Stimulated activated naive CD4-positive, alpha-beta T cell (primary cell): ENCODE results near the gene UQCC5.
"Not testable (repeated sequence)": the region's sequence is repeated elsewhere in the genome, so short reads cannot be mapped to it uniquely, and the experiment has no call there.

ENCODE experiments used
- DNase-seq, 6 experiments: peaks; one replicate each; lab custom pipeline; 2025; lab: John Stamatoyannopoulos, UW

Gene UQCC5

GRCh38 chr3:52523386-52524257 lies 12.8 kb upstream of the UQCC5 start:
- DNase-seq, result no peak

- no peak for DNase-seq
Observed at GRCh38 chr3:52524258-52524751, 12.1 kb upstream of the UQCC5 start.

- no peak for DNase-seq
Observed at GRCh38 chr3:52524752-52525679, 11.4 kb upstream of the UQCC5 start.

GRCh38 chr3:52525680-52526561 lies 10.5 kb upstream of the UQCC5 start:
- DNase-seq, result no peak

GRCh38 chr3:52526671-52527038 lies 9.8 kb upstream of the UQCC5 start:
- DNase-seq, result not testable (repeated sequence)

- no peak for DNase-seq
Observed at GRCh38 chr3:52527039-52527731, 9.2 kb upstream of the UQCC5 start.

GRCh38 chr3:52527732-52528585 lies 8.4 kb upstream of the UQCC5 start:
- DNase-seq, result no peak

- no peak for DNase-seq
Observed at GRCh38 chr3:52528586-52529375, 7.6 kb upstream of the UQCC5 start.

- DNase-seq, result no peak
Observed at GRCh38 chr3:52529376-52530333, 6.8 kb upstream of the UQCC5 start.

GRCh38 chr3:52530918-52531826 lies 5.2 kb upstream of the UQCC5 start:
- no peak for DNase-seq

GRCh38 chr3:52531860-52532516 lies 4.4 kb upstream of the UQCC5 start:
- DNase-seq, result no peak

GRCh38 chr3:52532517-52532837 lies 3.9 kb upstream of the UQCC5 start:
- DNase-seq, result no peak

- DNase-seq, result peak in 4 of 6 experiments; percentile 12 to 41 (median 32)
Observed at GRCh38 chr3:52532838-52533622, 3.4 kb upstream of the UQCC5 start.

- DNase-seq, result peak; percentile 16 to 57 (median 35)
Observed at GRCh38 chr3:52533623-52534280, 2.7 kb upstream of the UQCC5 start, which contains the start of gene NT5DC2. TSS of gene NT5DC2 (minus strand) at chr3:52533857. CDS start at chr3:52533737, 120 bp downstream.
